Large intestine (tissue), 3 donors: ENCODE results near the gene COL16A1. TPM values are rescaled to one million over a fixed set of nuclear protein-coding genes. Genes with fewer than 3 reads are reported as not detected.

Experiments
- DNase-seq, 2 donors: peaks; one replicate each; pipeline versions ENCODE4 v3.0.0 to v3.0.0-alpha.2; 2013
- H3K27ac ChIP-seq: one replicate; pipeline ENCODE4 v1.5.1; 2013; ENCODE audit warnings: low read length
- H3K27me3 ChIP-seq: 2 replicates; pipeline ENCODE4 v1.6.1; 2013; ENCODE audit warnings: low read length; ENCODE audit not compliant: control insufficient read depth, insufficient read depth
- H3K36me3 ChIP-seq: 2 replicates; pipeline ENCODE4 v1.6.1; 2013; ENCODE audit warnings: low read length; ENCODE audit not compliant: control insufficient read depth, insufficient read depth
- H3K4me1 ChIP-seq: one replicate; pipeline ENCODE4 v1.6.1; 2013; ENCODE audit warnings: low read length; ENCODE audit not compliant: control insufficient read depth, insufficient read depth
- H3K4me3 ChIP-seq: one replicate; pipeline ENCODE4 v1.5.1; 2013; ENCODE audit warnings: low read length
- H3K9me3 ChIP-seq: one replicate; pipeline ENCODE4 v1.6.1; 2013; ENCODE audit warnings: mild to moderate bottlenecking, low read depth, low read length, moderate library complexity; ENCODE audit not compliant: control insufficient read depth
- WGBS: methylation state at CpG from one replicate; pipeline ENCODE4 v1.1.5; 2013; ENCODE audit warnings: low lambda C conversion rate; ENCODE audit not compliant: insufficient coverage; 5-methylcytosine and 5-hydroxymethylcytosine counted together
- polyA plus RNA-seq: library from polyadenylated mRNA; unstranded; fragments of 120-200 nt; gene quantifications from one replicate; pipeline ENCODE4 v1.2.1, GENCODE V29; 2013

Gene COL16A1
- polyA plus RNA-seq, 1 donor, result 188 TPM

- H3K36me3 ChIP-seq, result peaks cover under 1% of the 10 kb centered on the region
- H3K27ac ChIP-seq, result peak overlapping the region; percentile 63
- no peak for DNase-seq
- WGBS, result 58% methylated on average over 4 of the region's 7 CpGs
- H3K9me3 ChIP-seq, result no peaks in the 10 kb centered on the region
- H3K4me3 ChIP-seq, result no peak overlapping the region
- no peaks in the 10 kb centered on the region for H3K27me3 ChIP-seq
- peaks cover 79% of the 10 kb centered on the region for H3K4me1 ChIP-seq
Measured at GRCh38 chr1:31746687-31747086, 42.9 kb upstream of the COL16A1 start.

DNA sequence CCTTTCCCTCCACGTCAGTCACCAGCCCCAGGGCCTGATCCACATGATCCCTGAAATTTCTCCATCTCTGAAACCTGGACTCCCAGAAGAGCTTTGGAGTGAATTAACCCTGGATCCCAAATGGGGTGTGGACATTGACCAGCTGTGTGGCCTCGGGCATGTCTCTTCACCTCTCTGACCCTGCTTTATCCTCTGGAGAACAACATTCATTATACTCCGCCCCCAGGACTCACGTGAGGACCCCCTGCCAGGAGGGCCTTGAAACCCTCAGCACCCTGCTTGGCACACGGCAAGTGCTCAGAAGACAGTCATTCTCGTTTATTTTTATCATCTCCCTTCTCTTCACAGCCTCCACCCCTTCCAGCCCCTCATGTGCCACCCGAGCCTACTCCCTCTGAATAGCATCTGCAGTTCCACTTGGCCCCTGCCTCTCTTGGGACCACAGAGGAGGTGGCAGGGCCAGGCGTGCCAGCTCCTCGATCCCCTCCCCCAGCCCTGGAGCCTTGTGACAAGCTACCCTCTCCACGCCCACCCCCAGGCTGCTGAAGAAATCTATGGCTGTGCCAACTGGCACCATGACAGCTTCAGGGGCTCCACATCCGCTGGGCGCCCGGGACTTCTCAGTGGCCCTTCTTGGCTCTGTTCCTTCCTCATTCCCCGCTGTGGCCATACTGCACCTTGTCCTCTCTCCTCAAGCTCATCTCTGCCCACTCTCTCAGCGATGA lies 42.3 kb upstream of the COL16A1 start:
- peaks cover 2% of the 10 kb centered on the region for H3K36me3 ChIP-seq
- no peak overlapping the region for H3K4me3 ChIP-seq
- no peaks in the 10 kb centered on the region for H3K9me3 ChIP-seq
- no peak for DNase-seq
- H3K27me3 ChIP-seq, result no peaks in the 10 kb centered on the region
- H3K27ac ChIP-seq, result peak overlapping the region; percentile 63
- peaks cover 75% of the 10 kb centered on the region for H3K4me1 ChIP-seq
- 77% methylated on average over 3 of the region's 15 CpGs for WGBS

- H3K4me3 ChIP-seq, result no peak overlapping the region
- WGBS, result no CpG with 5 or more reads among the region's 4 CpGs
Measured at GRCh38 chr1:31745096-31745945, 41.5 kb upstream of the COL16A1 start.

GRCh38 chr1:31744165-31744888 lies 40.5 kb upstream of the COL16A1 start:
- no peak overlapping the region for H3K4me3 ChIP-seq
- DNase-seq, result no peak
- H3K9me3 ChIP-seq, result no peaks in the 10 kb centered on the region
- peaks cover 65% of the 10 kb centered on the region for H3K4me1 ChIP-seq
- no CpG with 5 or more reads among the region's 28 CpGs for WGBS
- peaks cover 2% of the 10 kb centered on the region for H3K36me3 ChIP-seq
- peak overlapping the region; percentile 63 for H3K27ac ChIP-seq
- H3K27me3 ChIP-seq, result no peaks in the 10 kb centered on the region

More at GRCh38 chr1:31745096-31745945, 41.5 kb upstream of the COL16A1 start:
- Histone ChIP-seq H3K9me3 (no peaks in the 10 kb centered on the region), H3K4me1 (peaks cover 67% of the 10 kb centered on the region), H3K36me3 (peaks cover 2% of the 10 kb centered on the region), H3K27me3 (no peaks in the 10 kb centered on the region), H3K27ac (peak overlapping the region; percentile 63)
- DNase-seq, result peak; percentile 70 to 84

DNA sequence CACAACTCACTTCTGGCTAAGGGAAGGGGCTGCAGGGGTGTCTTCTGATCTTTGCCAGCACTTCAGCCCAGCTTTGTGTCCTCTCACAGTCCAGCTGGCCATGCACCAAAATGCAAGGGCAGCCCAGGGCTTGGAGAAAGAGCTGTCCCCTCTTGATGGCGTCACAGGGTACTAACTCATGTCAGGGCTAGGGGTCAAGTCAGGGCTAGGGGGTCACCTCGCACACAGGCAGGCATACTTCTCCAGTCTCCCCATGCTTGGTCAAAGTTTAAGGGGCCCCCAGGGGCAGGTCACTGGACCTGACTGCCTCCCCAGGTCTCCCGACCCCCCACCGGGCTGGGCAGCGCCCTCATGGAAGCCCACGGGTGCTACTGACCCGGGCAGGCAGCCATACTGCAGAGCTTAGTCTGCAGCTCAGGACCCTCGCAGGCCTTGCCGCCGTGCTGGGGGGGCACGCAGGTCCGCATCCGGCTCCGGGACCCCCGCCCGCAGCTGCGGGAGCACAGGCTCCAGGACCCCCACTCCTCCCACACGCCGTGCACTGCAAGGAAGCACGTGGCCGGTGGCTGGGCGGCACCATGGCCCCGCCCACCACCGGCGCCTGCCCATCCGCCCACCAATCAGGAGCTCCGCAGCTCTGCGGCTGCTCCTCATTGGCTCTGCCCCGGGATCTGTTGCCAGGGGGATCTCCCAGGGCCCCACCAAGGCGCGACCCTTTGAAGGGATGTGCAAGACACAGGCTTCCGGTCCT lies 38.8 kb upstream of the COL16A1 start:
- Histone ChIP-seq H3K27me3 (no peaks in the 10 kb centered on the region), H3K4me3 (no peak overlapping the region), H3K9me3 (no peaks in the 10 kb centered on the region), H3K36me3 (peaks cover 16% of the 10 kb centered on the region), H3K4me1 (peaks cover 52% of the 10 kb centered on the region), H3K27ac (no peak overlapping the region)
- no peak for DNase-seq
- WGBS, result no CpG with 5 or more reads among the region's 32 CpGs

DNA sequence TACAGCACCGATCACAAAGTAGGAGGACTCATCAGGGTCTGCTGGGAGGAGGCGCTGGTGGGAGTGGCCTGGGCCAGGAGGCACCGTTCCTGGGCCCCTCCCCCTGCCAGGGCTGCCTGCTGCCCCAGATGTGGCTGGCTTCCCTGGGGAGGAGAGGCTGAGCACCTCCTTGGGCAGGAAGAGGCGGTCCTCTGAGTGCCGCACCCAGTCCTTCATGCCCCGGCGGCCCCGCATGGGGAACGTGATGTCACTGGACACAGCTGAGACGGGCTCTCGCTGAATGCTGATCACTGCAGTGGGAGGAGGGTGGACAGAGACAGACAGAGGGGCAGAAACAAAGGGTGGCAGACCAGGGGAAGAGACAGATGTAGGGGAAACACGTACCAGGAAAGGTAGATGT lies 35.5 kb upstream of the COL16A1 start:
- Histone ChIP-seq H3K27me3 (no peaks in the 10 kb centered on the region), H3K27ac (no peak overlapping the region), H3K4me1 (peaks cover 20% of the 10 kb centered on the region), H3K9me3 (no peaks in the 10 kb centered on the region), H3K36me3 (peaks cover 24% of the 10 kb centered on the region), H3K4me3 (no peak overlapping the region)
- DNase-seq, result peak; percentile 77 to 89
- WGBS, result no CpG with 5 or more reads among the region's 12 CpGs

DNA sequence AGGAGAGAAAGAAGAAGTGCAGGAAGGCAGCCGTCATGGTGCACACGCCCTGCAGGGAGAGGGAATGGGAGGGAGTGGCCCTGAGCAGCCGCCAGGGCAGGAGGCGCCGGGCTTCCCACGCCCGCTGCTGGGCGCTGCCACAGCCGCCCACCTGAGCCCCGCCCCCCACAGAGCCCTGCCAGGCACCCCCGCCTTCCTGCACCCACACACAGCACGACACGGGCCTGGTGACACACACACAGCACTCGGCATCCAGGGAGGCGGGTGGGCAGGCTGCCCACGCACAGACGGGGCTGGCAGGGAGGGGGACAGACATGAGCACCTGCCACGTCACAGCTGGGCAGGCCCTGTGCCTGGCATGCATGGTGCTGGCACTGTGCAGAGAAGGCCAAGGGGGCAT lies 32.9 kb upstream of the COL16A1 start:
- no CpG with 5 or more reads among the region's 18 CpGs for WGBS
- no peaks in the 10 kb centered on the region for H3K27me3 ChIP-seq
- peaks cover 29% of the 10 kb centered on the region for H3K36me3 ChIP-seq
- no peak for DNase-seq
- no peak overlapping the region for H3K27ac ChIP-seq
- no peak overlapping the region for H3K4me3 ChIP-seq
- H3K4me1 ChIP-seq, result peaks cover 10% of the 10 kb centered on the region
- H3K9me3 ChIP-seq, result no peaks in the 10 kb centered on the region

DNA sequence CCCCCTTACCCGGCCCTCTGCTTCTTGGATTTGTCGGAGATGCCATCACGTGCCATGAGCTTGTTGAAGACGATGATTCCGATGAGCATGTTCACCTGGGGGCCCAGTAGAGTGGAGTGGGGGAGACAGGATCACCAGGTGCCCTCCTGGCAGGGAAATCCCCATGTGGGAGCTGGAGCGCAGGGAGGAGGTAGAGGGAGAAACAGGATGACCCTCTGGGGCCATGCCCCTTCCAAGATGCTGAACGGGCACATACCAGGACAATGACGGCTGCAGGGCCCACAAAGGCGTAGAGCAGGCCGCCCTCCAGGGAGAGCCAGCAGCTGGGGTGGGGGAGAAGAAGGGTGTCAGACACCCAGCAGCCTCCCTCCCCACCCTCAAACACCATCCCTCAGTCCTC lies 31.8 kb upstream of the COL16A1 start:
- peaks cover 10% of the 10 kb centered on the region for H3K4me1 ChIP-seq
- no peaks in the 10 kb centered on the region for H3K27me3 ChIP-seq
- H3K36me3 ChIP-seq, result peaks cover 34% of the 10 kb centered on the region
- H3K9me3 ChIP-seq, result no peaks in the 10 kb centered on the region
- no CpG with 5 or more reads among the region's 10 CpGs for WGBS
- H3K4me3 ChIP-seq, result no peak overlapping the region
- no peak for DNase-seq
- no peak overlapping the region for H3K27ac ChIP-seq

- DNase-seq, result no peak
- H3K27ac ChIP-seq, result no peak overlapping the region
- H3K27me3 ChIP-seq, result no peaks in the 10 kb centered on the region
- no CpG with 5 or more reads among the region's 7 CpGs for WGBS
- peaks cover 38% of the 10 kb centered on the region for H3K36me3 ChIP-seq
- peaks cover 6% of the 10 kb centered on the region for H3K4me1 ChIP-seq
- H3K9me3 ChIP-seq, result no peaks in the 10 kb centered on the region
- H3K4me3 ChIP-seq, result no peak overlapping the region
Measured at GRCh38 chr1:31734582-31735107, 30.8 kb upstream of the COL16A1 start.
